Measurements from ENCODE around the gene OR13C9.
"Not testable (repeated sequence)": the region's sequence is repeated elsewhere in the genome, so short reads cannot be mapped to it uniquely, and the experiment has no call there.

OR13C9 gene

GRCh38 chr9:104618104-104618503 is at the start of gene OR13C9:
Gene OR13C9, minus strand, starts transcription at chr9:104618204. Its CDS starts 0 bp downstream, at chr9:104618204.
- H3K4me3 ChIP-seq (ENCODE audit: low read depth, low read length) = no peak within 1 kb of the TSS
- TF ChIP-seq CTCF (IDR thresholded peaks at IDR 0.05; ENCODE audit: low read depth, low read length) = no peak

- no peak for TF ChIP-seq CTCF (IDR thresholded peaks at IDR 0.05; ENCODE audit: low read depth, low read length)
- no peak overlapping the region for H3K4me3 ChIP-seq (ENCODE audit: low read depth, low read length)
These were observed 40.6 kb upstream of the OR13C9 start for GRCh38 chr9:104658496-104659195.

GRCh38 chr9:104635456-104635855 is 17.5 kb upstream of the OR13C9 start:
- no peak overlapping the region for H3K4me3 ChIP-seq (ENCODE audit: low read depth, low read length)
- TF ChIP-seq CTCF (IDR thresholded peaks at IDR 0.05; ENCODE audit: low read depth, low read length) = no peak

GRCh38 chr9:104633976-104634520 is 16.0 kb upstream of the OR13C9 start:
- no peak for TF ChIP-seq CTCF (IDR thresholded peaks at IDR 0.05; ENCODE audit: low read depth, low read length)
- H3K4me3 ChIP-seq (ENCODE audit: low read depth, low read length) = no peak overlapping the region

- not testable (repeated sequence) for H3K4me3 ChIP-seq (ENCODE audit: low read depth, low read length)
These were observed 8.0 kb upstream of the OR13C9 start for GRCh38 chr9:104625964-104626363.

- no peak overlapping the region for H3K4me3 ChIP-seq (ENCODE audit: low read depth, low read length)
- TF ChIP-seq CTCF (IDR thresholded peaks at IDR 0.05; ENCODE audit: low read depth, low read length) = no peak
These were observed 586 bp downstream of the OR13C9 start for GRCh38 chr9:104617418-104617817.

- no peak for TF ChIP-seq CTCF (IDR thresholded peaks at IDR 0.05; ENCODE audit: low read depth, low read length)
- no peak overlapping the region for H3K4me3 ChIP-seq (ENCODE audit: low read depth, low read length)
These were observed 6.8 kb downstream of the OR13C9 start for GRCh38 chr9:104611213-104611612.

- H3K4me3 ChIP-seq (ENCODE audit: low read depth, low read length) = no peak overlapping the region
These were observed 9.7 kb downstream of the OR13C9 start for GRCh38 chr9:104608336-104608735.

More at GRCh38 chr9:104608336-104608735, 9.7 kb downstream of the OR13C9 start:
- TF ChIP-seq CTCF (IDR thresholded peaks at IDR 0.05; ENCODE audit: low read depth, low read length) = no peak

Measured in WI38 (cell line).